Large intestine (tissue), 12 donors: ENCODE data around the gene WNT4. TPM values are rescaled to one million over a fixed set of nuclear protein-coding genes. Genes with fewer than 3 reads are reported as not detected.

Experiments
- DNase-seq, 2 donors: peaks; one replicate each; pipeline versions ENCODE4 v3.0.0 to v3.0.0-alpha.2; 2013
- H3K27ac ChIP-seq: one replicate; pipeline ENCODE4 v1.5.1; 2013; ENCODE audit warnings: low read length
- H3K27me3 ChIP-seq: 2 replicates; pipeline ENCODE4 v1.6.1; 2013; ENCODE audit warnings: low read length; ENCODE audit not compliant: control insufficient read depth, insufficient read depth
- H3K36me3 ChIP-seq: 2 replicates; pipeline ENCODE4 v1.6.1; 2013; ENCODE audit warnings: low read length; ENCODE audit not compliant: control insufficient read depth, insufficient read depth
- H3K4me1 ChIP-seq: one replicate; pipeline ENCODE4 v1.6.1; 2013; ENCODE audit warnings: low read length; ENCODE audit not compliant: control insufficient read depth, insufficient read depth
- H3K4me3 ChIP-seq: one replicate; pipeline ENCODE4 v1.5.1; 2013; ENCODE audit warnings: low read length
- H3K9me3 ChIP-seq: one replicate; pipeline ENCODE4 v1.6.1; 2013; ENCODE audit warnings: mild to moderate bottlenecking, low read depth, low read length, moderate library complexity; ENCODE audit not compliant: control insufficient read depth
- WGBS: methylation state at CpG from one replicate; pipeline ENCODE4 v1.1.5; 2013; ENCODE audit warnings: low lambda C conversion rate; ENCODE audit not compliant: insufficient coverage; 5-methylcytosine and 5-hydroxymethylcytosine counted together
- long read RNA-seq, 11 donors: transcript quantifications; one replicate each; lab custom pipeline, GENCODE V29; 2026
- polyA plus RNA-seq: library from polyadenylated mRNA; unstranded; fragments of 120-200 nt; gene quantifications from one replicate; pipeline ENCODE4 v1.2.1, GENCODE V29; 2013

WNT4 gene
- 2.2 TPM for polyA plus RNA-seq
- long read RNA-seq, donor 1, partial matches to known transcripts: 0 of 1 reads
- long read RNA-seq, donor 1, other reads (novel, unspliced or antisense): 0 of 1 reads
- long read RNA-seq, donor 2, partial matches to known transcripts: 0 of 1 reads
- long read RNA-seq, donor 2, other reads (novel, unspliced or antisense): 0 of 1 reads
- long read RNA-seq, donor 3: 0 reads
- long read RNA-seq, donor 4: 0 reads
- long read RNA-seq, donor 5, partial matches to known transcripts: 0 of 2 reads
- long read RNA-seq, donor 5, other reads (novel, unspliced or antisense): 0 of 2 reads
- long read RNA-seq, donor 6: 0 reads
- long read RNA-seq, donor 7, partial matches to known transcripts: 0 of 1 reads
- long read RNA-seq, donor 7, other reads (novel, unspliced or antisense): 0 of 1 reads
- long read RNA-seq, donor 8, partial matches to known transcripts: 0 of 2 reads
- long read RNA-seq, donor 8, other reads (novel, unspliced or antisense): 0 of 2 reads
- long read RNA-seq, donor 9, partial matches to known transcripts: 0 of 1 reads
- long read RNA-seq, donor 9, other reads (novel, unspliced or antisense): 0 of 1 reads
- long read RNA-seq, donor 10, partial matches to known transcripts: 0 of 3 reads
- long read RNA-seq, donor 10, other reads (novel, unspliced or antisense): 0 of 3 reads
- long read RNA-seq, donor 11, partial matches to known transcripts: 0 of 1 reads
- long read RNA-seq, donor 11, other reads (novel, unspliced or antisense): 0 of 1 reads

DNA sequence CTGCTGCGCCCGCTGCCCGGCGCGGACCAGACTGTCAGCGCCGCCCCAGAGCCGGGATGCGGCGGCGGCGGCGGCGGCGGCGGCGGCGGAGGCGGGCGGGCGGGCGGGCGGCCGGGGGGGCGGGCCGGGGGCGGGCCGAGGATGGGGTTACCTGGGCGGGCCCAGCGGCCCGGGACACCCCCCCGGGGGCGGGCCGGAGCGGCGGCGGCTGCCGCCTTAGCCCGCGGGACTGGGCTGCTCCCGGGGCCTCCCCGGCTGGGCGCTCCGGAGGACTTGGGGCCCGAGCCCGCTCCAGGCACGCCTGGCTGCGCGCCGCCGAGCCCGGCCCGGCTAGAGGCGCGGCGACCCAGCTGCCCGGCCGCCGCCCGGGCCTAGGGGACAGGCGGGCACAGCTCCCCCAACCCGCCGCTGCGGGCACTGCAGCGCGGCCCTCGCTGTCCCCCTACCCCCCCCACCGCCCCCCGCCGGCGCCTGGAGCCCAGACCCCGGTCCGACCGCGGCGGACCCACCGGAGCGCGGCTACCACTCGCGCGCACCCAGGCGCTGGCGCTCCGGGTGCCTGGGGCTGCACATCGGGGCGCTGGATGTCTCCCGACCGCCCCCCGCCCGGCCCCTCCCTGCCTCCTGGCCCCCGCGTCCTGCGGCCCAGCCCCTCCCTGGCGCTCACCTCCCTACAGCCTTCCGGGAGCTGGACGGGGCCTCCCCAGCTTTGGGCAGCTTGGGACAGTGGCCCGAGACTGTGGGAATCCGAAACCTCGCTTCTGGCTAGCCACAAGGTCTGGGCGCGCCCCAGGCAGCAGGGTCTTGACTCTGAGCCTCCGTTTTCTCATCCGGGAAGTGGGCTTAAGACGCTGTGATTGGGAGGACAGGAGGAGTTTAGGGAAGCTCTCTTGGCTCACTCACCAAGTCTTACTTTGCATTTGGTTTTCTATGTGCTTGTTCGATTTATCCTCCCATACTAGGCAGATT is at the start of gene WNT4:
Gene WNT4, minus strand, starts transcription at position 33 of the 969 bp plus-strand sequence. CDS start 175 bp downstream, outside the sequence.
- H3K4me3 ChIP-seq: peak within 1 kb of the TSS; percentile 35
- H3K27me3 ChIP-seq: peaks cover 58% of the 10 kb centered on the region
- no peaks in the 10 kb centered on the region for H3K9me3 ChIP-seq
- H3K4me1 ChIP-seq: peaks cover 5% of the 10 kb centered on the region
- peak in 1 of 2 donors; percentile 44 for DNase-seq
- H3K36me3 ChIP-seq: no peaks in the 10 kb centered on the region
- no CpG with 5 or more reads among the region's 106 CpGs for WGBS
- no peak within 1 kb of the TSS for H3K27ac ChIP-seq

DNA sequence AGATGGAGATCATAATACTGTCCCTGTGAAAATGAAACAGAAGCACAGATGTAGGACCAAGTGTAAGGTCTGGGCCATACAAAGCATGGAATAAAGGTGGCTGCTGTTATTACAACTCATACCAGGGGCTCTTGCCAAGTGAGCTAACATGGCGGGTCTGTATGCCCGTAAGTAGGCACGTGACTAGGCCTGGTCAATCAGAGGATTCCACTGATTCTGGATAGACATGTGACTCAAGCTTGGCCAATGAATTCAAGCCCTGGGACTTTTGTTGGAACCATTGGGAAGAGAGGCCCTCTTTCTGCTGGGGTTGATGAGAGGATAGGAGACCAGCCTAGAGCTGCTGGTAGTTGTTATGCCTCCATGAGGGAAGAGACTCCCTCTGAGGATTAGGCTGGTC is 47.8 kb upstream of the WNT4 start:
- DNase-seq: no peak
- H3K4me1 ChIP-seq: no peaks in the 10 kb centered on the region
- WGBS: no CpG with 5 or more reads among the region's 3 CpGs
- no peak overlapping the region for H3K27ac ChIP-seq
- H3K4me3 ChIP-seq: no peak overlapping the region
- H3K27me3 ChIP-seq: no peaks in the 10 kb centered on the region
- H3K36me3 ChIP-seq: no peaks in the 10 kb centered on the region
- no peaks in the 10 kb centered on the region for H3K9me3 ChIP-seq

DNA sequence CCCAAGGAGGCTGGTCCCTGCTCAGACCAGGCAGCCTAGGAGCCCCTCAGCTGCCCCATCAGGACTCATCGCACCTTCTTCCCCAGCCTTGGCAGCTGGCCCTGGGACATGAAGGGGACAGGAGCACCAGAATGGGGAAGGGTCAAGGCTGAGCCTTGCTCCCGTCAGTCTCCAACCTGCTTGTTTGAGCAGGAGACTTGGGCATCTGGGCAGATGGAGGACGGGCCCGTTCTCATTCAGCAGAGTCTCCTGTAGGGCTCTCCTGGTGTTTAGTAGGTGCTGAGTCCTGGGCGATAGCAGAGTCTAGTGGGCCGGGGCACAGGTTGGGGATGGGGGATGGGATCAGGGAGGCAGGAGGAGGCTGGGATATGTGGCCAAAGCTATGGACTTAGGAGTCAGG is 47.4 kb upstream of the WNT4 start:
- H3K4me1 ChIP-seq: no peaks in the 10 kb centered on the region
- 100% methylated on average over 1 of the region's 6 CpGs for WGBS
- no peaks in the 10 kb centered on the region for H3K36me3 ChIP-seq
- H3K4me3 ChIP-seq: no peak overlapping the region
- peaks cover 3% of the 10 kb centered on the region for H3K27me3 ChIP-seq
- no peak overlapping the region for H3K27ac ChIP-seq
- no peak for DNase-seq
- no peaks in the 10 kb centered on the region for H3K9me3 ChIP-seq

DNA sequence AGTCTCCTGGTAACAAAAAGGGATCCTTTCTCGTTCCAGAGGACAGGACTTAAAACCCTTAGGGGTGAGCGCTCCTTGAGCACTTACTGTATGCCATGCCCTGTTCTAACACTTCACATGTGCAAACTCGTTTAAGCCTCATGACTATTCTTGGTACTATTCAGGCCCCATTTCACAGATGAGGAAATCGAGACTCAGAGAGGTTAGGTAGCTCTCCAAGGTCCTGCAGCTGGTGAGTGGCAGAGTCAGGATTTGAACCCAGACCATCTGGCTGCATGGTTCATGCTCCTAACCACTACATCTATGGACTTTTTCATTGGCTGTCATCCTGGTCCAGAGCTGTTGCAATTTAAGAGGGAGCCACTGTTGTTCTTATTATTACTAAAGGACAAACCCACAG is 46.7 kb upstream of the WNT4 start:
- WGBS: no CpG with 5 or more reads among the region's 4 CpGs
- Histone ChIP-seq H3K36me3 (no peaks in the 10 kb centered on the region), H3K27ac (no peak overlapping the region), H3K4me1 (no peaks in the 10 kb centered on the region), H3K9me3 (no peaks in the 10 kb centered on the region), H3K4me3 (no peak overlapping the region), H3K27me3 (peaks cover 3% of the 10 kb centered on the region)
- no peak for DNase-seq

- WGBS: no CpG with 5 or more reads among the region's 7 CpGs
- H3K27me3 ChIP-seq: peaks cover 3% of the 10 kb centered on the region
Measured at GRCh38 chr1:22188914-22189313, 46.0 kb upstream of the WNT4 start.

DNA sequence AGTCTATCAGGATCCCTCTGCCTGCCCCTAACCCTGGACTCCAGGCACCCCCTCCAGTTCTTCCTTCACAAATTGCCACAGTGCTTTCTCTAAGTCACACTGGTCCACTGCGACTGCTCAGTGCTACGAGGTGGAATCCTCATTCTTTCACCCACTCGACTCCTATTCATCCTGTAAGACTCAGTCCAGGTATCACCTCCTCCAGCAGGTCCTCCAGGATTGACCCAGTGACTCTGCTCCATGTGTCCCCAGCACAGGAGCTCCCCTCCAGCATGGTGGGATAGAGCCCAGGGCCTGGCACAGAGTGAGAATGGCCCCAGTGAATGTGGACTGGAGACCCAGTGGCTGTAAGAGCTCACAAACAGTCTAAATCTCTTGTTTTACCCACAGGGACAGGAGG is 45.5 kb upstream of the WNT4 start:
- WGBS: no CpG with 5 or more reads among the region's 3 CpGs
- Histone ChIP-seq H3K27ac (no peak overlapping the region), H3K4me3 (no peak overlapping the region), H3K36me3 (no peaks in the 10 kb centered on the region), H3K4me1 (no peaks in the 10 kb centered on the region), H3K27me3 (peaks cover 3% of the 10 kb centered on the region), H3K9me3 (no peaks in the 10 kb centered on the region)
- DNase-seq: no peak

More at GRCh38 chr1:22188914-22189313, 46.0 kb upstream of the WNT4 start:
- no peaks in the 10 kb centered on the region for H3K4me1 ChIP-seq
- no peaks in the 10 kb centered on the region for H3K9me3 ChIP-seq
- no peaks in the 10 kb centered on the region for H3K36me3 ChIP-seq
- H3K4me3 ChIP-seq: no peak overlapping the region
- no peak overlapping the region for H3K27ac ChIP-seq
- no peak for DNase-seq

GRCh38 chr1:22186311-22186710 is 43.4 kb upstream of the WNT4 start:
- H3K4me3 ChIP-seq: no peak overlapping the region
- no peak for DNase-seq
- WGBS: 83% methylated on average over 1 of the region's 7 CpGs
- H3K9me3 ChIP-seq: no peaks in the 10 kb centered on the region
- H3K36me3 ChIP-seq: no peaks in the 10 kb centered on the region
- H3K27ac ChIP-seq: no peak overlapping the region
- H3K4me1 ChIP-seq: no peaks in the 10 kb centered on the region
- H3K27me3 ChIP-seq: peaks cover 3% of the 10 kb centered on the region

DNA sequence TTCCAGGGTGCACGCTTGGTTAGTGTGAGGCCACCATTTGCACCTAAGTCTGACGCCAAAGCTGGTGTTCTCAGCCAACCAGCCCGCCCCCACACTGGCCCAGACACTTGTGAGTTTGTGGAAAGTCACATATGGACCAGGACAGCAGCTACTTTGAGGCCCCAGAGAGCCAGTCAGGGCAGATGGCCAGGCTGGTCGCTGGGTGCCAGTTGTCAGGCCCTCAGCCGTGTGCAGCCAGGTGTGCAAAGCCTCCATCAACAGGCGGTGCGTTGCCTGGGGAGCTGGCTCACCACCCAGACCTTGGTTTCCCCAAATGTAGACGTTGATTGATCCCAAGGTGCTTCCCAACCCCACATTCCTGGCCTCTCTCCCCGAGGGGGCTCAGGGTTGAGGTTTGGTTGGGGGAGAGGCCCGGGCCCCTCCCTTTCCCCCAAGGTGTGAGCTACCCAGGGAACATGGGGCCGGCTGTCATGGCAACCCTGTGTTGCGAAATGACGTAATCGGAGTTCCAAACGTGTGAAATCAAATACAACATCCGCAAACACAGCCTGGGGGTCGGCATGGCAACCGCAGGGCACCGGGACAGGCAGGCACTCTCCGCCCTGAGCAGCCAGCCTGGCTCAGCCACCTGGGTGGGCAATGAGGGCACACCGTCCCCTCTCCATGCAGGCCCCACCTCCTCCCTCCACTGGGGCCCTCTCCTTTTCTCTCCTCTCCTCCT is 42.2 kb upstream of the WNT4 start:
- Histone ChIP-seq H3K4me1 (no peaks in the 10 kb centered on the region), H3K27me3 (peaks cover 3% of the 10 kb centered on the region), H3K9me3 (no peaks in the 10 kb centered on the region), H3K27ac (no peak overlapping the region), H3K4me3 (no peak overlapping the region), H3K36me3 (no peaks in the 10 kb centered on the region)
- WGBS: no CpG with 5 or more reads among the region's 21 CpGs
- DNase-seq: peak; percentile 55 to 73

DNA sequence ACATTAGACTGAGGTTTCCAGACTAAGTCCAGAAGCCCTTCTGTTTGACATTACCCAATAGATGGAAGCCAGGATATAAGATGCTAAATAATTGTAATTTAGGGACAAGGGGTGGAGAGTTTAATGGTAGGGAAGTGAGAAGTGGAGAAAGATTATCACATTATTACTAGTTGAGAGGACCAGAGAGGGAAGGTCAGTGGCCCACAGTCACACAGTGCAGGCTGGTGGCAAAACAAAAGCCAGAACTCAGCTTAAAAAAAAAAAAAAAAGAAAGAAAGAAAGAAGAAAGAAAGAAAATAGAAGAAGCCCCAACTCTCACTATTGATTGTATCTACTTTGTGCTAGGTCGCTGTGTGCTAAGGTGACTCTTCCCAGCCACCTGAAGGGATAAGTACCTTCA is 41.6 kb upstream of the WNT4 start:
- Histone ChIP-seq H3K4me1 (no peaks in the 10 kb centered on the region), H3K9me3 (no peaks in the 10 kb centered on the region), H3K4me3 (no peak overlapping the region), H3K27me3 (peaks cover 3% of the 10 kb centered on the region), H3K27ac (no peak overlapping the region), H3K36me3 (no peaks in the 10 kb centered on the region)
- DNase-seq: no peak
- no CpG with 5 or more reads among the region's 1 CpG for WGBS
